H1 (cell line): ENCODE results near the gene CD38. TPM values are rescaled to one million over a fixed set of nuclear protein-coding genes. Genes with fewer than 3 reads are reported as not detected.

Experiments used
- CTCF ChIA-PET: fragments of 300-600 bp; sonication (Branson Sonifier 250); formaldehyde crosslinking; loops from one replicate; lab custom pipeline; 2021; ENCODE audit not compliant: partially characterized antibody; lab: Charles Lee
- POLR2A ChIA-PET: fragments of 300-600 bp; sonication (Branson Sonifier 250); formaldehyde crosslinking; loops from one replicate; lab custom pipeline; 2021; ENCODE audit warnings: inconsistent platforms; ENCODE audit not compliant: partially characterized antibody; lab: Charles Lee
- DNase-seq, 2 experiments: peaks; one replicate each; pipeline versions ENCODE4 v3.0.0 to v3.0.0-alpha.2; 2010 to 2022; ENCODE audit warnings: low spot score in 2 of 2, low read depth in 1 of 2, mixed read lengths in 1 of 2
- FAIRE-seq: peaks from 2 replicates; lab custom pipeline; 2011; peaks lifted over from hg19 to GRCh38; lab: Jason Lieb, UNC
- H2AFZ ChIP-seq: 2 replicates; pipeline ENCODE4 v1.8.1; 2012; ENCODE audit warnings: low read length, inconsistent platforms
- H2AK5ac ChIP-seq: 2 replicates; pipeline ENCODE4 v1.6.1; 2013; ENCODE audit warnings: low read depth, low read length
- H2BK120ac ChIP-seq: replicated peaks from 2 replicates; pipeline ENCODE3; 2013; ENCODE audit warnings: low read depth, low read length, inconsistent platforms
- H2BK12ac ChIP-seq: 2 replicates; pipeline ENCODE4 v1.6.1; 2013; ENCODE audit warnings: low read depth, low read length
- H2BK15ac ChIP-seq: 2 replicates; pipeline ENCODE4 v1.6.1; 2013; ENCODE audit warnings: low read length
- H2BK20ac ChIP-seq: 2 replicates; pipeline ENCODE4 v1.6.1; 2013; ENCODE audit warnings: low read length
- H2BK5ac ChIP-seq: 2 replicates; pipeline ENCODE4 v1.6.1; 2013; ENCODE audit warnings: low read depth, low read length
- H3K14ac ChIP-seq: 2 replicates; pipeline ENCODE4 v1.6.1; 2013; ENCODE audit warnings: inconsistent platforms; ENCODE audit not compliant: insufficient read length
- H3K18ac ChIP-seq: 2 replicates; pipeline ENCODE4 v1.6.1; 2013; ENCODE audit warnings: low read length; ENCODE audit errors: extremely low read depth
- H3K23ac ChIP-seq: 2 replicates; pipeline ENCODE4 v1.6.1; 2013; ENCODE audit warnings: inconsistent platforms; ENCODE audit not compliant: insufficient read length
- H3K23me2 ChIP-seq: 2 replicates; pipeline ENCODE4 v1.6.1; 2013; ENCODE audit warnings: low read depth, low read length
- H3K27ac ChIP-seq: 2 replicates; pipeline ENCODE4 v1.6.1; 2011; ENCODE audit warnings: low read depth, low read length, inconsistent platforms
- H3K27me3 ChIP-seq, 4 experiments: replicated peaks in 1 of 4; 1 replicate in 1 of 4; 2 replicates in 3 of 4; pipeline versions ENCODE4 v1.6.1 to v1.8.1; 2011 to 2013; ENCODE audit warnings: low read length in 3 of 4, mild to moderate bottlenecking in 3 of 4, inconsistent platforms in 2 of 4, mixed read lengths in 2 of 4, moderate library complexity in 1 of 4; ENCODE audit not compliant: control insufficient read depth in 3 of 4, insufficient read depth in 3 of 4; ENCODE audit errors: extremely low read depth in 1 of 4
- H3K36me3 ChIP-seq, 4 experiments: 2 replicates each; pipeline versions ENCODE4 v1.6.1 to v1.8.1; 2011 to 2013; ENCODE audit warnings: mild to moderate bottlenecking in 4 of 4, low read length in 3 of 4, moderate library complexity in 2 of 4, control low read depth in 1 of 4, inconsistent platforms in 1 of 4; ENCODE audit not compliant: insufficient read depth in 4 of 4, control insufficient read depth in 2 of 4
- H3K4ac ChIP-seq: replicated peaks from 2 replicates; pipeline ENCODE3; 2013; ENCODE audit warnings: low read length, low read depth, mixed read lengths, inconsistent platforms; ENCODE audit not compliant: insufficient read length
- H3K4me1 ChIP-seq, 4 experiments: replicated peaks in 1 of 4; 1 replicate in 1 of 4; 2 replicates in 3 of 4; pipeline versions ENCODE4 v1.6.1 to v1.8.1; 2011 to 2013; ENCODE audit warnings: low read length in 3 of 4, inconsistent platforms in 2 of 4, mixed read lengths in 1 of 4; ENCODE audit not compliant: insufficient read depth in 4 of 4, control insufficient read depth in 3 of 4
- H3K4me2 ChIP-seq, 2 experiments: 2 replicates each; pipeline versions ENCODE4 v1.6.1 to v1.8.1; 2011 to 2013; ENCODE audit warnings: low read depth in 2 of 2, low read length in 2 of 2, control low read depth in 1 of 2, inconsistent platforms in 1 of 2, mild to moderate bottlenecking in 1 of 2; ENCODE audit not compliant: insufficient read depth in 1 of 2
- H3K4me3 ChIP-seq, 4 experiments: fragments of 200-600, 300-600 bp in 1 of 4; sonication (generic), shearing (Covaris generic), sonication (Bioruptor Twin) in 1 of 4; 2 replicates each; pipeline versions ENCODE4 v1.5.1 to v1.8.1; 2011 to 2016; ENCODE audit warnings: low read length in 4 of 4, low read depth in 3 of 4, control low read depth in 2 of 4, inconsistent platforms in 2 of 4, mild to moderate bottlenecking in 2 of 4, mixed read lengths in 1 of 4, moderate library complexity in 1 of 4; ENCODE audit not compliant: insufficient read depth in 2 of 4; ENCODE audit errors: extremely low read depth in 1 of 4
- H3K56ac ChIP-seq: replicated peaks from 2 replicates; pipeline ENCODE3; 2013; ENCODE audit warnings: low read depth, mild to moderate bottlenecking, mixed read lengths, low read length, inconsistent platforms; ENCODE audit not compliant: insufficient read length
- H3K79me1 ChIP-seq: 2 replicates; pipeline ENCODE4 v1.6.1; 2013; ENCODE audit warnings: low read depth, low read length, control low read depth
- H3K79me2 ChIP-seq, 2 experiments: 2 replicates each; pipeline versions ENCODE4 v1.6.1 to v1.8.1; 2012 to 2013; ENCODE audit warnings: low read length in 2 of 2, mild to moderate bottlenecking in 2 of 2, inconsistent platforms in 1 of 2; ENCODE audit not compliant: insufficient read depth in 2 of 2, control insufficient read depth in 1 of 2
- H3K9ac ChIP-seq, 4 experiments: replicated peaks in 1 of 4; 1 replicate in 1 of 4; 2 replicates in 3 of 4; pipeline versions ENCODE4 v1.6.1 to v1.8.1; 2011 to 2013; ENCODE audit warnings: low read depth in 3 of 4, low read length in 3 of 4, control low read depth in 2 of 4, mild to moderate bottlenecking in 2 of 4, moderate library complexity in 2 of 4, inconsistent platforms in 1 of 4; ENCODE audit errors: extremely low read depth in 1 of 4
- H3K9me3 ChIP-seq, 2 experiments: 2 replicates each; pipeline versions ENCODE4 v1.6.1 to v1.8.1; 2012 to 2013; ENCODE audit warnings: mild to moderate bottlenecking in 2 of 2, moderate library complexity in 2 of 2, control low read depth in 1 of 2, inconsistent platforms in 1 of 2, low read depth in 1 of 2, low read length in 1 of 2, mixed read lengths in 1 of 2; ENCODE audit not compliant: insufficient read depth in 2 of 2
- H4K20me1 ChIP-seq, 2 experiments: replicated peaks in 1 of 2; 2 replicates each; pipeline versions ENCODE3 to v1.8.1; 2011 to 2013; ENCODE audit warnings: inconsistent platforms in 2 of 2, low read length in 2 of 2, mild to moderate bottlenecking in 1 of 2; ENCODE audit not compliant: insufficient read depth in 2 of 2, control insufficient read depth in 1 of 2
- H4K5ac ChIP-seq: 2 replicates; pipeline ENCODE4 v1.6.1; 2013; ENCODE audit warnings: low read length, low read depth, mixed read lengths, inconsistent platforms; ENCODE audit not compliant: insufficient read length
- H4K8ac ChIP-seq: 2 replicates; pipeline ENCODE4 v1.8.0; 2013; ENCODE audit warnings: mild to moderate bottlenecking, moderate library complexity, low read length, inconsistent platforms; ENCODE audit not compliant: insufficient read depth; ENCODE audit errors: extremely low read depth
- H4K91ac ChIP-seq: replicated peaks from 2 replicates; pipeline ENCODE3; 2013; ENCODE audit warnings: low read length, mixed read lengths, inconsistent platforms; ENCODE audit not compliant: insufficient read length
- ASH2L ChIP-seq: fragments of 200-600, 300-600 bp; sonication (generic); IDR thresholded peaks from one replicate; pipeline ENCODE4 v1.7.1; 2017; ENCODE audit warnings: low read length
- ATF3 ChIP-seq: IDR thresholded peaks from 2 replicates; pipeline ENCODE4 v1.6.1; 2011; ENCODE audit warnings: low read depth, mild to moderate bottlenecking, low read length; ENCODE audit not compliant: insufficient read depth
- CBX5 ChIP-seq: fragments of 300-800, 300-1000 bp; sonication (generic); IDR thresholded peaks from 2 replicates; pipeline ENCODE4 v1.7.1; 2016; ENCODE audit warnings: antibody characterized with exemption, low read length, low read depth
- CEBPB ChIP-seq: IDR thresholded peaks from 2 replicates; pipeline ENCODE4 v1.6.1; 2012; ENCODE audit warnings: low read depth, low read length
- EZH2 ChIP-seq: fragments of 200-600 bp; sonication (generic); IDR thresholded peaks from 2 replicates; pipeline ENCODE4 v1.7.1; 2012; ENCODE audit warnings: low read depth, mild to moderate bottlenecking, moderate library complexity, low read length, inconsistent platforms; ENCODE audit not compliant: severe bottlenecking
- HDAC2 ChIP-seq, 2 experiments: fragments of 300-600 bp in 1 of 2; sonication (generic) in 1 of 2; IDR thresholded peaks; 2 replicates each; pipeline ENCODE4 v1.6.1; 2011 to 2012; ENCODE audit warnings: low read depth in 2 of 2, low read length in 2 of 2, mild to moderate bottlenecking in 2 of 2, moderate library complexity in 2 of 2, borderline replicate concordance in 1 of 2, inconsistent platforms in 1 of 2
- JUN ChIP-seq: IDR thresholded peaks from 2 replicates; pipeline ENCODE4 v1.6.1; 2011; ENCODE audit warnings: low read depth, mild to moderate bottlenecking, improper control_type of control experiment, low read length
- JUND ChIP-seq: IDR thresholded peaks from 2 replicates; pipeline ENCODE4 v1.6.1; 2011; ENCODE audit warnings: mild to moderate bottlenecking, improper control_type of control experiment, low read length
- POLR2AphosphoS5 ChIP-seq: IDR thresholded peaks from 2 replicates; pipeline ENCODE4 v1.6.1; 2011; ENCODE audit warnings: low read depth, low read length
- RNF2 ChIP-seq: fragments of 200-900, 300-1000 bp; sonication (generic); IDR thresholded peaks from 2 replicates; pipeline ENCODE4 v1.7.1; 2016; ENCODE audit warnings: borderline replicate concordance, low read depth, mild to moderate bottlenecking, antibody characterized with exemption, low read length; ENCODE audit not compliant: poor library complexity, severe bottlenecking; ENCODE audit errors: missing control alignments
- TAF1 ChIP-seq: IDR thresholded peaks from 2 replicates; pipeline ENCODE4 v1.6.1; 2011; ENCODE audit warnings: mild to moderate bottlenecking, low read depth, low read length
- YY1 ChIP-seq: IDR thresholded peaks from 2 replicates; pipeline ENCODE4 v1.6.1; 2011; ENCODE audit warnings: low read depth, mild to moderate bottlenecking, low read length
- WGBS, 2 experiments: shearing (Covaris generic) in 1 of 2; methylation state at CpG; one replicate each; pipeline versions ENCODE4 v1.1.6 to v1.1.7; 2013 to 2015; ENCODE audit warnings: low lambda C conversion rate in 2 of 2, mixed read lengths in 2 of 2, inconsistent platforms in 1 of 2, low coverage in 1 of 2, missing lambda C conversion rate in 1 of 2; ENCODE audit not compliant: insufficient replicate concordance in 2 of 2, insufficient coverage in 1 of 2, insufficient read length in 1 of 2; ENCODE audit errors: extremely low coverage in 1 of 2, missing lambda C conversion rate in 1 of 2; 5-methylcytosine and 5-hydroxymethylcytosine counted together
- polyA plus RNA-seq, 7 experiments: library from polyadenylated mRNA; depleted of rRNA in 3 of 7; stranded (reverse) in 5 of 7; unstranded in 2 of 7; fragments of >200 nt in 5 of 7; fragments of 200-250 nt in 2 of 7; gene quantifications; 1 replicate in 5 of 7; 2 replicates in 1 of 7; 4 replicates in 1 of 7; pipeline versions ENCODE4 v1.2.1 to v1.2.3, GENCODE V29; 2011 to 2013; ENCODE audit warnings: missing spikeins in 2 of 7, mixed read lengths in 2 of 7
- total RNA-seq: library from RNA; stranded (reverse); fragmentation: NEBNext Ultra II Directional; extraction: Animal tissue kit (Norgen Biotek cat#: 25700); gene quantifications from 2 replicates; pipeline ENCODE4 v1.2.1, GENCODE V29; 2021

Gene CD38
- total and polyA plus RNA-seq, 2 of the 8 experiments (the other 6 are each of a cell fraction or from before 2014, with no cell fraction given), result 0.14 to 0.24 TPM

- no peak overlapping the region for H3K56ac ChIP-seq
- no peak overlapping the region for H2AFZ ChIP-seq
- no peak overlapping the region for H3K23ac ChIP-seq
- H3K4me1 ChIP-seq, result no peaks in the 10 kb centered on the region
- no peak for DNase-seq
- no peak overlapping the region for H3K27ac ChIP-seq
- H3K4ac ChIP-seq, result no peak overlapping the region
- H2BK5ac ChIP-seq, result no peak overlapping the region
- no peak overlapping the region for H2AK5ac ChIP-seq
- no peaks in the 10 kb centered on the region for H3K27me3 ChIP-seq
- H2BK120ac ChIP-seq, result no peak overlapping the region
- no peak for FAIRE-seq
- H3K9me3 ChIP-seq, result no peaks in the 10 kb centered on the region
- no peaks in the 10 kb centered on the region for H3K23me2 ChIP-seq
- no peak overlapping the region for H3K14ac ChIP-seq
- H4K91ac ChIP-seq, result no peak overlapping the region
- no peaks in the 10 kb centered on the region for H4K20me1 ChIP-seq
- no peaks in the 10 kb centered on the region for H3K79me2 ChIP-seq
- ChIA-PET CTCF (interaction anchor here (0.6 to 2.5 kb wide), 4 partner anchors 10 to 156 kb away, joined by 3 to 18 read pairs (median 6); no protein-coding TSS in a partner anchor), POLR2A (interaction anchor here (1.0 kb wide), 1 partner anchor 93 kb away, joined by 3 read pairs; no protein-coding TSS in a partner anchor)
- no peak overlapping the region for H2BK15ac ChIP-seq
- H4K5ac ChIP-seq, result no peak overlapping the region
- H3K18ac ChIP-seq, result no peak overlapping the region
- 75% methylated on average over 4 of the region's 4 CpGs; no CpG with 5 or more reads in 1 of the 2 experiments for WGBS, 2 experiments
- H3K79me1 ChIP-seq, result no peaks in the 10 kb centered on the region
- H4K8ac ChIP-seq, result no peak overlapping the region
- no peak overlapping the region for H2BK20ac ChIP-seq
- no peak overlapping the region for H3K9ac ChIP-seq
- H3K36me3 ChIP-seq, result no peaks in the 10 kb centered on the region
- H2BK12ac ChIP-seq, result no peak overlapping the region
- no peak overlapping the region for H3K4me2 ChIP-seq
- H3K4me3 ChIP-seq, result no peak overlapping the region
- no peak for TF ChIP-seq YY1
- TF ChIP-seq CBX5, result no peak
- TF ChIP-seq EZH2, result no peak
- TF ChIP-seq JUND, result no peak
- no peak for TF ChIP-seq ASH2L
- TF ChIP-seq HDAC2 (IDR thresholded peaks at IDR 0.05; ENCODE audit: borderline replicate concordance in 1 of 2, low read depth in 2 of 2, low read length in 2 of 2), result no peak
- TF ChIP-seq JUN, result no peak
- no peak for TF ChIP-seq TAF1
- no peak for TF ChIP-seq RNF2
- no peak for TF ChIP-seq POLR2AphosphoS5
- no peak for TF ChIP-seq ATF3
- TF ChIP-seq CEBPB, result no peak
Measured at GRCh38 chr4:15870921-15871664, 93.0 kb downstream of the CD38 start.
